ENCODE results near the gene SCARB1.

SCARB1 gene

GRCh38 chr12:124730455-124730932, 133.2 kb downstream of the SCARB1 start:
- no peak for DNase-seq (ENCODE audit: low read depth)

- no peak for DNase-seq (ENCODE audit: low read depth)
Measured at GRCh38 chr12:124727922-124728321, 135.7 kb downstream of the SCARB1 start.

- DNase-seq (ENCODE audit: low read depth): no peak
Measured at GRCh38 chr12:124727264-124727800, 136.3 kb downstream of the SCARB1 start.
